GM12878 (cell line): ENCODE data around the gene CREG2. TPM values are rescaled to one million over a fixed set of nuclear protein-coding genes. Genes with fewer than 3 reads are reported as not detected.

Experiments
- ATAC-seq: fragments of 200-7000 bp; cut with Tn5 transposase; 3 replicates; pipeline ENCODE4 v1.9.1; 2020; ENCODE audit warnings: mild to moderate bottlenecking, moderate library complexity
- BruUV-seq: library from RNA; stranded (reverse); fragments of 400-500 nt; replicated peaks from 2 replicates; lab custom pipeline; 2021; lab: Mats Ljungman, UMichigan
- CTCF ChIA-PET: fragments of 300-600 bp; sonication (Branson Sonifier 250); formaldehyde crosslinking; extraction: SDS; loops from one replicate; lab custom pipeline; 2021; ENCODE audit warnings: inconsistent platforms; lab: Yijun Ruan, JAX
- POLR2A ChIA-PET: fragments of 350-600 bp; formaldehyde crosslinking; extraction: SDS; loops from one replicate; lab custom pipeline; 2021; ENCODE audit warnings: inconsistent platforms; lab: Charles Lee
- RAD21 ChIA-PET: fragments of 300-600 bp; sonication (Branson Sonifier 250); formaldehyde crosslinking; loops from one replicate; lab custom pipeline; 2023; ENCODE audit warnings: antibody characterized with exemption; ENCODE audit not compliant: unreplicated experiment; lab: Charles Lee
- SMC1A ChIA-PET: fragments of 300-600 bp; sonication (Branson Sonifier 250); formaldehyde crosslinking; loops from one replicate; lab custom pipeline; 2023; ENCODE audit not compliant: unreplicated experiment, uncharacterized antibody; lab: Charles Lee
- DNase-seq: peaks from one replicate; pipeline ENCODE4 v3.0.0-alpha.2; 2011; ENCODE audit warnings: low read depth, low spot score
- FAIRE-seq: peaks from 3 replicates; lab custom pipeline; 2011; peaks lifted over from hg19 to GRCh38; lab: Jason Lieb, UNC
- H2AFZ ChIP-seq: 2 replicates; pipeline ENCODE4 v1.6.0; 2011; ENCODE audit warnings: low read depth, low read length, control low read depth; ENCODE audit not compliant: control insufficient read depth
- H3K27ac ChIP-seq: 2 replicates; pipeline ENCODE4 v1.5.1; 2011; ENCODE audit warnings: control low read depth; ENCODE audit not compliant: control insufficient read depth, insufficient read depth
- H3K27me3 ChIP-seq, 2 experiments: replicated peaks in 1 of 2; 2 replicates each; pipeline versions ENCODE4 v1.6.0 to v1.6.1; 2011; ENCODE audit warnings: low read length in 1 of 2; ENCODE audit not compliant: control insufficient read depth in 2 of 2, insufficient read depth in 2 of 2
- H3K36me3 ChIP-seq, 2 experiments: 2 replicates each; pipeline ENCODE4 v1.5.1; 2011; ENCODE audit warnings: low read length in 1 of 2; ENCODE audit not compliant: control insufficient read depth in 2 of 2, insufficient read depth in 2 of 2
- H3K4me1 ChIP-seq: 2 replicates; pipeline ENCODE4 v1.6.1; 2011; ENCODE audit warnings: mild to moderate bottlenecking, low read length, moderate library complexity, mixed read lengths; ENCODE audit not compliant: control insufficient read depth, insufficient read depth
- H3K4me2 ChIP-seq: 2 replicates; pipeline ENCODE4 v1.6.0; 2011; ENCODE audit warnings: control low read depth; ENCODE audit not compliant: control insufficient read depth, insufficient read depth
- H3K4me3 ChIP-seq: fragments of 200-600 bp; sonication (generic); 2 replicates; pipeline ENCODE4 v1.5.1; 2016
- H3K79me2 ChIP-seq: 2 replicates; pipeline ENCODE4 v1.6.0; 2011; ENCODE audit warnings: low read length; ENCODE audit not compliant: control insufficient read depth, insufficient read depth
- H3K9ac ChIP-seq: 2 replicates; pipeline ENCODE4 v1.8.0; 2011; ENCODE audit warnings: low read length, control low read depth, mixed read lengths; ENCODE audit not compliant: control insufficient read depth, insufficient read depth
- H3K9me3 ChIP-seq: replicated peaks from 3 replicates; pipeline ENCODE4 v1.5.1; 2011; ENCODE audit warnings: mild to moderate bottlenecking, low read length; ENCODE audit not compliant: control insufficient read depth, insufficient read depth
- H4K20me1 ChIP-seq: 2 replicates; pipeline ENCODE4 v1.6.0; 2011; ENCODE audit not compliant: control insufficient read depth, insufficient read depth
- BCL3 ChIP-seq: IDR thresholded peaks from 2 replicates; pipeline ENCODE4 v1.6.1; 2011; ENCODE audit warnings: borderline replicate concordance, low read depth, mild to moderate bottlenecking, moderate library complexity, low read length; ENCODE audit not compliant: insufficient read depth, poor library complexity, severe bottlenecking
- GABPA ChIP-seq: IDR thresholded peaks from 2 replicates; pipeline ENCODE4 v1.6.1; 2014; ENCODE audit warnings: antibody characterized with exemption, low read depth, mild to moderate bottlenecking, inconsistent platforms
- GATAD2B ChIP-seq: fragments of 450-650 bp; conservative IDR thresholded peaks from 2 replicates; pipeline ENCODE4 v1.6.1; 2017; ENCODE audit warnings: low read depth, mild to moderate bottlenecking, moderate library complexity
- HSF1 ChIP-seq: fragments of 150-350 bp; IDR thresholded peaks from 2 replicates; pipeline ENCODE4 v1.6.1; 2014; ENCODE audit warnings: mild to moderate bottlenecking, low read depth, low read length
- KDM1A ChIP-seq: fragments of 200-600 bp; sonication (generic); IDR thresholded peaks from 2 replicates; pipeline ENCODE4 v1.6.1; 2016; ENCODE audit warnings: borderline replicate concordance
- MYB ChIP-seq: fragments of 150-350 bp; IDR thresholded peaks from 2 replicates; pipeline ENCODE4 v1.6.1; 2014; ENCODE audit warnings: mild to moderate bottlenecking, low read depth, low read length, borderline replicate concordance
- PML ChIP-seq: IDR thresholded peaks from 2 replicates; pipeline ENCODE4 v1.6.1; 2012; ENCODE audit warnings: low read length, inconsistent platforms
- POLR2AphosphoS2 ChIP-seq: IDR thresholded peaks from 2 replicates; pipeline ENCODE4 v1.6.1; 2011; ENCODE audit warnings: low read depth, mild to moderate bottlenecking, low read length, improper control_type of control experiment, moderate library complexity
- PRDM15 ChIP-seq: fragments of 450-650 bp; formaldehyde crosslinking; IDR thresholded peaks from 2 replicates; pipeline ENCODE4 v1.4.0; 2020; ENCODE audit warnings: mild to moderate bottlenecking, moderate library complexity
- SIN3A ChIP-seq: IDR thresholded peaks from 2 replicates; pipeline ENCODE4 v1.6.1; 2012; ENCODE audit warnings: low read depth, low read length, improper control_type of control experiment
- SMAD5 ChIP-seq: IDR thresholded peaks from 2 replicates; pipeline ENCODE4 v1.6.1; 2016; ENCODE audit warnings: antibody characterized with exemption, low read depth
- SMC3 ChIP-seq: IDR thresholded peaks from 2 replicates; pipeline ENCODE4 v1.6.1; 2011; ENCODE audit warnings: low read length, improper control_type of control experiment, borderline replicate concordance
- STAT1 ChIP-seq: fragments of 450-650 bp; conservative IDR thresholded peaks from 2 replicates; pipeline ENCODE4 v1.6.1; 2014; ENCODE audit warnings: antibody characterized with exemption, mild to moderate bottlenecking
- YBX1 ChIP-seq: fragments of 450-650 bp; IDR thresholded peaks from 2 replicates; pipeline ENCODE4 v1.6.1; 2016; ENCODE audit warnings: antibody characterized with exemption
- ZBTB33 ChIP-seq: fragments of 450-650 bp; IDR thresholded peaks from 2 replicates; pipeline ENCODE4 v1.6.1; 2017; ENCODE audit warnings: mild to moderate bottlenecking
- ZNF207 ChIP-seq: fragments of 450-650 bp; IDR thresholded peaks from 2 replicates; pipeline ENCODE4 v1.6.1; 2014; ENCODE audit warnings: antibody characterized with exemption, mild to moderate bottlenecking, borderline replicate concordance
- ZZZ3 ChIP-seq: IDR thresholded peaks from 2 replicates; pipeline ENCODE4 v1.6.1; 2011; ENCODE audit warnings: low read depth; ENCODE audit not compliant: control insufficient read depth, insufficient read length
- WGBS: methylation state at CpG from one replicate; pipeline ENCODE4 v1.1.6; 2016; ENCODE audit warnings: low lambda C conversion rate; ENCODE audit not compliant: insufficient replicate concordance, insufficient coverage; ENCODE audit errors: missing lambda C conversion rate; 5-methylcytosine and 5-hydroxymethylcytosine counted together
- in situ Hi-C: fragments of 300-500 bp; cut with MboI; formaldehyde crosslinking; loops from 9 replicates; pipeline ENCODE4 v1.14.3; 2018; ENCODE audit warnings: mixed read lengths
- intact Hi-C: fragments of 100-400 bp; cut with micrococcal nuclease; formaldehyde crosslinking; loops from one replicate; pipeline ENCODE4 v1.14.2; 2022; ENCODE audit not compliant: unreplicated experiment
- polyA plus RNA-seq, 11 experiments: library from polyadenylated mRNA; depleted of rRNA in 4 of 11; unstranded in 6 of 11; stranded (reverse) in 5 of 11; fragments of >200 nt; fragmentation: Nextera tagmentation in 4 of 11; fragmentation: Illumina TruSeq in 1 of 11; extraction: Ambion mirVana in 4 of 11; extraction: Trizol in 1 of 11; gene quantifications; 1 replicate in 1 of 11; 2 replicates in 10 of 11; pipeline versions ENCODE4 v1.2.1 to v1.2.3, GENCODE V29; 2011 to 2016; ENCODE audit warnings: inconsistent platforms in 2 of 11, missing spikeins in 2 of 11, low read depth in 1 of 11
- total RNA-seq, 4 experiments: library from RNA; depleted of rRNA in 3 of 4; stranded (reverse); fragments of >200 nt in 3 of 4; fragmentation: Illumina TruSeq in 1 of 4; extraction: Trizol in 1 of 4; gene quantifications; 2 replicates each; pipeline versions ENCODE4 v1.2.1 to v1.2.3, GENCODE V29; 2013 to 2021

CREG2 gene
- total and polyA plus RNA-seq, 10 of the 15 experiments (the other 5 are each of a cell fraction or from before 2014, with no cell fraction given): not detected

GRCh38 chr2:101355401-101356054 is 31.8 kb downstream of the CREG2 start:
- H3K4me3 ChIP-seq: no peak overlapping the region
- WGBS: 28% methylated on average over 10 of the region's 10 CpGs
- H3K9me3 ChIP-seq: no peaks in the 10 kb centered on the region
- H3K79me2 ChIP-seq: no peaks in the 10 kb centered on the region
- H3K9ac ChIP-seq: no peak overlapping the region
- in situ Hi-C loops: no loop called here
- ChIA-PET CTCF (no interaction called here), POLR2A (no interaction called here), RAD21 (no interaction called here), SMC1A (no interaction called here)
- no peaks in the 10 kb centered on the region for H3K36me3 ChIP-seq
- H3K27ac ChIP-seq: no peak overlapping the region
- FAIRE-seq: no peak
- ATAC-seq: no peak
- H3K4me2 ChIP-seq: no peak overlapping the region
- no peaks in the 10 kb centered on the region; a peak in 2 of 4 replicates for H3K27me3 ChIP-seq
- H3K4me1 ChIP-seq: no peaks in the 10 kb centered on the region
- no peak overlapping the region for H2AFZ ChIP-seq
- intact Hi-C loops: no loop called here
- BruUV-seq: no TSS peak
- DNase-seq: no peak
- no peaks in the 10 kb centered on the region for H4K20me1 ChIP-seq
- TF ChIP-seq SMC3: no peak
- TF ChIP-seq PML: no peak
- TF ChIP-seq YBX1: no peak
- TF ChIP-seq ZNF207: no peak
- no peak for TF ChIP-seq POLR2AphosphoS2
- TF ChIP-seq GATAD2B: no peak
- no peak for TF ChIP-seq ZZZ3
- no peak for TF ChIP-seq BCL3
- TF ChIP-seq SIN3A: no peak
- no peak for TF ChIP-seq PRDM15 (CRISPR knock-in tag)
- no peak for TF ChIP-seq STAT1
- TF ChIP-seq MYB: no peak
- TF ChIP-seq GABPA: no peak
- no peak for TF ChIP-seq ZBTB33
- TF ChIP-seq HSF1: no peak
- no peak for TF ChIP-seq SMAD5
- no peak for TF ChIP-seq KDM1A
